Esophagus squamous epithelium (tissue), 5 donors: ENCODE data around the gene RNPEPL1. TPM values are rescaled to one million over a fixed set of nuclear protein-coding genes. Genes with fewer than 3 reads are reported as not detected.
A peak's percentile ranks its signal among the peaks of the same experiment; 100 is the strongest.

Experiments used
- DNase-seq: peaks from one replicate; lab custom pipeline; 2025; lab: John Stamatoyannopoulos, UW
- H3K27ac ChIP-seq, 4 donors: fragments of 200-600 bp; sonication (generic); one replicate each; pipeline ENCODE4 v1.5.1; 2016 to 2019; ENCODE audit warnings: mild to moderate bottlenecking in 1 of 4
- H3K27me3 ChIP-seq, 4 donors: fragments of 200-600 bp; sonication (generic); 1 replicate in 3 of 4; 2 replicates in 1 of 4; pipeline versions ENCODE4 v1.5.1 to v1.6.0; 2017 to 2021; ENCODE audit warnings: antibody characterized with exemption in 1 of 4
- H3K36me3 ChIP-seq, 3 donors: fragments of 200-600 bp; sonication (generic); one replicate each; pipeline ENCODE4 v1.5.1; 2016 to 2019
- H3K4me1 ChIP-seq, 3 donors: fragments of 200-600 bp; sonication (generic); one replicate each; pipeline ENCODE4 v1.5.1; 2017 to 2019
- H3K4me3 ChIP-seq, 4 donors: fragments of 200-600 bp; sonication (generic); 1 replicate in 3 of 4; 2 replicates in 1 of 4; pipeline ENCODE4 v1.5.1; 2016 to 2019; ENCODE audit warnings: mild to moderate bottlenecking in 2 of 4, moderate library complexity in 1 of 4
- H3K9me3 ChIP-seq, 3 donors: fragments of 200-600 bp; sonication (generic); one replicate each; pipeline ENCODE4 v1.5.1; 2016 to 2019
- POLR2A ChIP-seq, 4 donors: fragments of 450-650 bp; IDR thresholded peaks; one replicate each; pipeline ENCODE4 v1.6.1; 2017; ENCODE audit warnings: antibody characterized with exemption in 4 of 4, mild to moderate bottlenecking in 4 of 4, moderate library complexity in 3 of 4
- WGBS, 2 donors: methylation state at CpG; one replicate each; pipeline ENCODE4 v1.1.5; 2018; 5-methylcytosine and 5-hydroxymethylcytosine counted together
- intact Hi-C: fragments of 100-400 bp; cut with DNase I; formaldehyde crosslinking; loops from one replicate; pipeline ENCODE4 v1.15.0; 2022
- total RNA-seq, 4 donors: library from RNA; depleted of rRNA; stranded (reverse); fragments of >200 nt; gene quantifications; one replicate each; pipeline ENCODE4 v1.1.0, GENCODE V29; 2016
- TF ChIP-seq, protein P1 (sequence below), 6 experiments: fragments of 450-650 bp in 4 of 6; fragments of 200-600 bp in 2 of 6; sonication (generic) in 2 of 6; IDR thresholded peaks; one replicate each; pipeline ENCODE4 v1.5.1; 2016 to 2019; ENCODE audit warnings: antibody characterized with exemption in 6 of 6, mild to moderate bottlenecking in 4 of 6, moderate library complexity in 4 of 6
- donor health status: DM: yes; HTN: yes; CAD: no.

RNPEPL1 gene
- total RNA-seq, 4 donors from 2014 or later, result 41.9 to 96.5 (median 48.1) TPM

DNA sequence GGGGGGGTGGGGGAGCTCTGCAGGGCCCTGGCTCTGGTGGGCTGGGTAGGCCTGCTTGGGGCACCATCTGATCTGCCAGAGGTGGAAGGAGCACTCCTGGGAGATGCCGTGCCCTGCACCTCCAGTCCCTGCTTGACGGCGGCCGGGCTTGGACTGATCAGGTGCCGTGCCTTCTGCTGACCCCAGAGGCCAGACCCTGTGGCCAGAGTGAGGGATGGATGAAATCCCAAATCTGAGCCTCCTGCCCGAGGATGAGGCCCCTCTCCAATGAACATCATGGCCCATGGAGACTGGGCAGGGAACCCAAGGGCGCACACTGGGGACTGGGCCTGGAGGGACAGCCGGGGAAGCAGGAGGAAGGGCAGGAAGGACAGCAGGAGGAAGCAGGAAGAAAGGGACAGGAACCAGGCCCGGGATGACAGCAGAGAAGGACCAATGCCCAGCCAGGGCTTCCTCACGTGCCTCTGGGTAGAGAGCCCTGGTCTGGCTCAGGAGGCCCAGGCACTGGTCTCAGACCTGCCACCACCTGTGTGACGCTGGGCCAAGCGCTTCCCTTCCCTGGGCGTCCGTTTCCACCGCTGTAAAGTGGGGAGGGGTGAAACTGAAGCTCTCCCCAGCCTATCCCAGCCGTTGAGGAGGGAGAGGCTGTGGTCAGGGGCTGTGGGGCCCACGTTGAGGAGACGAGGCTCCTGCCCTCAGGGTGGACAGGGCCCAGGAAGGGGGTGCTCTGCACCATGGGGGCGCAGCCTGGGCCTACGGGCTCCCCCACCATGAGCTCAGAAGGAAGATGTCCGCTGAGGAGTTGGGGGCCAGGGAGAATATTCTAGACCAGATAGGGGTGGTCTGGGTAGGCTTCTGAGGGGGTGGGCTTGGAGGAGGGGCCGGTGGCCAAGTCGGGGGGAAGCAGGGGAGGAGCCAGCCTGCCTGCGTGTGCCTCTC lies 56.0 kb downstream of the RNPEPL1 start:
- H3K36me3 ChIP-seq, result no peaks in the 10 kb centered on the region
- H3K27me3 ChIP-seq, result peaks cover 0 to 5% (median 0%) of the 10 kb centered on the region in 4 donors
- intact Hi-C loops, result no loop called here
- DNase-seq, result no peak
- H3K4me1 ChIP-seq, result peaks cover 0 to 28% (median 11%) of the 10 kb centered on the region in 3 donors
- TF ChIP-seq POLR2A (IDR thresholded peaks at IDR 0.05), result no peak
- TF ChIP-seq, protein P1, sequence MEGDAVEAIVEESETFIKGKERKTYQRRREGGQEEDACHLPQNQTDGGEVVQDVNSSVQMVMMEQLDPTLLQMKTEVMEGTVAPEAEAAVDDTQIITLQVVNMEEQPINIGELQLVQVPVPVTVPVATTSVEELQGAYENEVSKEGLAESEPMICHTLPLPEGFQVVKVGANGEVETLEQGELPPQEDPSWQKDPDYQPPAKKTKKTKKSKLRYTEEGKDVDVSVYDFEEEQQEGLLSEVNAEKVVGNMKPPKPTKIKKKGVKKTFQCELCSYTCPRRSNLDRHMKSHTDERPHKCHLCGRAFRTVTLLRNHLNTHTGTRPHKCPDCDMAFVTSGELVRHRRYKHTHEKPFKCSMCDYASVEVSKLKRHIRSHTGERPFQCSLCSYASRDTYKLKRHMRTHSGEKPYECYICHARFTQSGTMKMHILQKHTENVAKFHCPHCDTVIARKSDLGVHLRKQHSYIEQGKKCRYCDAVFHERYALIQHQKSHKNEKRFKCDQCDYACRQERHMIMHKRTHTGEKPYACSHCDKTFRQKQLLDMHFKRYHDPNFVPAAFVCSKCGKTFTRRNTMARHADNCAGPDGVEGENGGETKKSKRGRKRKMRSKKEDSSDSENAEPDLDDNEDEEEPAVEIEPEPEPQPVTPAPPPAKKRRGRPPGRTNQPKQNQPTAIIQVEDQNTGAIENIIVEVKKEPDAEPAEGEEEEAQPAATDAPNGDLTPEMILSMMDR (IDR thresholded peaks at IDR 0.05), result no peak
- H3K27ac ChIP-seq, result peak overlapping the region in 1 of 4 donors; percentile 63
- no peaks in the 10 kb centered on the region for H3K9me3 ChIP-seq
- 30% methylated on average over 2 to 8 of the region's 24 CpGs for WGBS, 2 donors
- H3K4me3 ChIP-seq, result no peak overlapping the region

DNA sequence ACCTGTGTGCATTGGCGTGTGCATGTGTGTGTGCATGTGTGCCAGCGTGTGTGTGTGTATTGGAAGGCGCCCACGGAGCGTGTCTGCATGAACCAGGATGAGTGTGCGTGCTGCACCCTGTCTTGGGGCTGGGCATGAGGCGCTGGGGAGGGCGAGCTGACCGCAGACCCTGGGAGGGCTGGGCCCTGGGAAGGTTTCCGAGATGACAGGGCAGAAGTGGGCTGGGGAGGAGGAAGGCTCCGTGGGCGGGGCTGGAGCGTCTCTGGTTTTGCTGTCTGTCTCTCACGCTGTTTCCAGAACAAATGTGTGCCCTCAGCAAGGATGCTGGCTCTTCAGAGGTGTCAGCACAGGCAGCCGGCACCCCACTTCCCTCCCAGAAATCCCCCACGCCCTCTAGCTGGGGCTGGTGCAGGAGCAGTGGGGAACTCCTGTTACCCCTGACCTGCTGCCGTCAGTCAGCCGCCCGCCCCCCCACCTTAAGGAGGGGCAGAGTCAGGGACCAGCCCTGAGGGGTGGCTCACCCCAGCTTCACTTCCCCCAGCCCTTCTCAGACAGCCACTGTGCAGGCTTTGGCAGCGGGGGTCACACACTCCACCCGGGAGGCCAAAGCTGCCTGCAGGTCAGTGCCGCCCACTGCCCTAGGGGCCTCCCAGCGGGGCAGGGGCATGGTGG lies 56.8 kb downstream of the RNPEPL1 start, which contains the start of gene GPR35:
TSS of gene GPR35 (plus strand) at position 531 of the 672 bp plus-strand sequence. CDS start 4,473 bp downstream, outside the sequence.
- Histone ChIP-seq H3K36me3 (no peaks in the 10 kb centered on the region), H3K9me3 (no peaks in the 10 kb centered on the region), H3K27ac (peak within 1 kb of the TSS in 2 of 4 donors; percentile 21 to 63), H3K27me3 (peaks cover 0 to 5% (median 0%) of the 10 kb centered on the region in 4 donors), H3K4me3 (peak within 1 kb of the TSS in 1 of 4 donors; percentile 38), H3K4me1 (peaks cover 0 to 28% (median 11%) of the 10 kb centered on the region in 3 donors)
- 24 to 34% methylated on average over 6 to 7 of the region's 23 CpGs for WGBS, 2 donors
- intact Hi-C loops, result no loop called here
- DNase-seq, result no peak
- TF ChIP-seq, protein P1 (IDR thresholded peaks at IDR 0.05), result no peak
- no peak for TF ChIP-seq POLR2A (IDR thresholded peaks at IDR 0.05)

DNA sequence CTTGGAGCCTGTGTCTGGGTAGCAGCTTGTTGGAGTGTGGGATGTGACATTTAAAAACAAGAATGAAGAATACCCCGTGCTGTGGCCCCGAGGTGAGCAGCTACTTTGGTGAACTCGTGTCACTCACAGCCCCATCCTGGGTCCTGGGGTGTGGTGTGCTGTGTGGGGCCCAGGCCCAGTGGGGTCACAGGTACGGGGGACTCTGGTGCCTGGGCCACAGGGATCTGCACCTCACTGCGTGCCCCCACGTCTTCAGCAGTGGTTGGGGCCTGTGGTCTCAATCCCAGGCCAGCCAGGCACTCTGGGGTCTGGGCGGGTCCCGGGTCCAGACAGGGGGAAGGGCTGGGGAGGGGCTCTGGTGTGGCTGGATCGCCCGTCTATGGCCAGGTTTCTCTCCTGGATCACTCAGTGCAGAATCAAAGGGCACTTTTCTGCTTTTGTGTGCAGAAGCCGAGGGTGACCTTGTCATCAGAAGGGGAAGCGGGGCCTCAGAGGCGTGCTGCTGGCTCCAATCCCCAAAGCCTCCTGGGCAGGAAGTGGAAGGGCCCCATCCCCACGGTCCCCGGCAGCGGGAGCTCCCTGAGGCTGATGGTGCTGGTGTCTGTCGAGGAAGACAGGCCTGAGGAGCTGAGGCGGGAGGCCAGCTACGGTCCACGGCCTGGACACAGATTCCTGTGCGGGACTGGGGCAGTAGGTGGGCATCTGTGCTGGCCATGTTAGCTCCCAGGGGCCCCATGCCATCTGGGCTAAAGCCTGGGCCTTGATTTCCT lies 58.4 kb downstream of the RNPEPL1 start:
- TF ChIP-seq POLR2A (IDR thresholded peaks at IDR 0.05), result no peak
- TF ChIP-seq, protein P1 (IDR thresholded peaks at IDR 0.05), result no peak
- Histone ChIP-seq H3K36me3 (no peaks in the 10 kb centered on the region), H3K4me3 (no peak overlapping the region), H3K9me3 (no peaks in the 10 kb centered on the region), H3K27ac (peak overlapping the region in 1 of 4 donors; percentile 19), H3K4me1 (peaks cover 0 to 28% (median 11%) of the 10 kb centered on the region in 3 donors), H3K27me3 (peaks cover 0 to 5% (median 0%) of the 10 kb centered on the region in 4 donors)
- intact Hi-C loops, result no loop called here
- 48 to 69% methylated on average over 6 to 10 of the region's 21 CpGs for WGBS, 2 donors
- no peak for DNase-seq

DNA sequence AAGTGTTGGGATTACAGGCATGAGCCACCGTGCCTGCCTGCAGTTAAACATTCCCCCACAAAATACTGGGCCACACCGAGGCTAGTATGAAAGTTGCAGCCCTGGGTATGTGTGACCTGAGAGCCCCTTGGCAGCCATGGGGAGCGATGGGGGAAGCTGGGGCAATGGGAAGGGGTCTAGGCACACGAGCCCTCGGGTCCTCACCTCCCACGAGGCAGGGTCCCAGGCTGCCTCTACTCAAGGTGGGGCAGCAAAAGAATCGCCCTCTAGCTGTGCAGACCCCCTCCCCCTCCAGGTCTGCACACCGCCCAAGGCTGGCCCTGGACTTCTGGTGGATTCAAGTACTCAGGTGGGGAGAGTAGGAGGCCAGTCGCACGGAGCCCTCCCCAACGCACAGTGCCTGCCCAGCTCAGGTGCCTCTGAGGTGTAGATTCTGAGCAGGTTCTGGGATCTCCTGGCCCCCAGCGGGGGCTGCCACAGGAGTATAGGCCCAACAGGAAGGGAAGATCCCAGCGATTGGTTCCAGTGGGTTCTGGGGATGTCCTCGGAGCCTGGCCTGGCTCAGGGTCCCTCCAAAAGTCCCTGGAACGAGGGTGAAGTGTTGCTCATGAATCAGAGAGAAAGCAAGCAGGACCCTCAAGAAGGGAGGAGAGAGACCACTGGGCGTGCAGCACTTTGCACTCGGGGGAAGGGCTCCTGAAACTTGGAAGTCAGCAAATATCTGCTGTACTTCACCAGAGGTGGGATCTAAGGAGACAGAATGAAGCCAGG lies 59.6 kb downstream of the RNPEPL1 start:
- 70 to 73% methylated on average over 2 to 10 of the region's 17 CpGs for WGBS, 2 donors
- Histone ChIP-seq H3K4me1 (peaks cover 0 to 23% (median 11%) of the 10 kb centered on the region in 3 donors), H3K36me3 (no peaks in the 10 kb centered on the region), H3K4me3 (no peak overlapping the region), H3K27me3 (peaks cover 0 to 5% (median 0%) of the 10 kb centered on the region in 4 donors), H3K9me3 (no peaks in the 10 kb centered on the region), H3K27ac (no peak overlapping the region)
- intact Hi-C loops, result no loop called here
- no peak for TF ChIP-seq POLR2A (IDR thresholded peaks at IDR 0.05)
- TF ChIP-seq, protein P1 (IDR thresholded peaks at IDR 0.05), result no peak
- DNase-seq, result no peak
